Ishikawa (cell line): ENCODE data around the gene CST2.

ENCODE experiments used
- EGR1 ChIP-seq: IDR thresholded peaks from 2 replicates; pipeline ENCODE4 v1.6.1; 2012
- EP300 ChIP-seq: IDR thresholded peaks from 2 replicates; pipeline ENCODE4 v1.6.1; 2012; ENCODE audit warnings: borderline replicate concordance
- TCF12 ChIP-seq: IDR thresholded peaks from 2 replicates; pipeline ENCODE4 v1.6.1; 2012; ENCODE audit warnings: low read depth
- YY1 ChIP-seq: IDR thresholded peaks from 2 replicates; pipeline ENCODE4 v1.6.1; 2012; ENCODE audit warnings: low read depth
- ZBTB7A ChIP-seq: IDR thresholded peaks from 2 replicates; pipeline ENCODE4 v1.6.1; 2012; ENCODE audit warnings: low read depth

DNA sequence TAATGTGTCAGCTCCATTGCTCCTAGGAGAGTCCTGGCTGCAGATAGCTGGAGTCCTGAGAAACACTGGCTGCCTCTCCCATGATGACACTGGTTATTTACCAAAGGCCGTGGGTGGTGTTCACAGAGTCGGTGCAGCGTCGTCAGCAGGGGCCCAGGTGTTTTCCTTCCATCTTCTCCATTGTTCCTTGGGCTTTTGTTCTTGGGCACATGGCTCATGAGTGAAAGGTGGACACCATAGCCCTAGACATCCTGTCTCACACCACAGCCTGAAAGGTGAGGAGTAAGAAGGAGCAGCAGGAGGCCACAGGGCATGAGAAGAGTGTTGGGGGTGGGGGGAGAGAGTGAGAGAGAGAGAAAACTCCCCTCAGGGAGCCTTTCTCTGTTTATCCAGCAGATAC, 43.9 kb upstream of the CST2 start:
- TF ChIP-seq TCF12 = no peak
- no peak for TF ChIP-seq ZBTB7A
- no peak for TF ChIP-seq EGR1
- TF ChIP-seq YY1 = no peak
- no peak for TF ChIP-seq EP300
